LNCaP clone FGC (cell line): ENCODE results near the gene VPS26A.
"Not testable (repeated sequence)": the region's sequence is repeated elsewhere in the genome, so short reads cannot be mapped to it uniquely, and the experiment has no call there.

ENCODE experiments used
- DNase-seq: peaks from one replicate; pipeline ENCODE4 v3.0.0-alpha.2; 2011; ENCODE audit warnings: low read depth
- H3K4me3 ChIP-seq: 2 replicates; pipeline ENCODE4 v1.5.1; 2011; ENCODE audit warnings: mild to moderate bottlenecking, low read depth, low read length, control low read depth
- CTCF ChIP-seq: IDR thresholded peaks from 2 replicates; pipeline ENCODE4 v1.5.1; 2012; ENCODE audit warnings: mild to moderate bottlenecking; ENCODE audit not compliant: control insufficient read depth, insufficient read depth; ENCODE audit errors: extremely low read depth

Gene VPS26A

GRCh38 chr10:69124563-69125268 is 738 bp downstream of the VPS26A start:
- DNase-seq, result peak; percentile 13
- TF ChIP-seq CTCF, result no peak
- peak overlapping the region; percentile 76 for H3K4me3 ChIP-seq

- peak overlapping the region; percentile 76 for H3K4me3 ChIP-seq
- DNase-seq, result no peak
Observed at GRCh38 chr10:69125554-69125953, 1.6 kb downstream of the VPS26A start.

GRCh38 chr10:69130251-69130650 is 6.3 kb downstream of the VPS26A start:
- H3K4me3 ChIP-seq, result no peak overlapping the region
- TF ChIP-seq CTCF, result no peak
- DNase-seq, result no peak

More at GRCh38 chr10:69125554-69125953, 1.6 kb downstream of the VPS26A start:
- TF ChIP-seq CTCF, result no peak

- TF ChIP-seq CTCF, result no peak
- no peak overlapping the region for H3K4me3 ChIP-seq
- DNase-seq, result no peak
Observed at GRCh38 chr10:69139961-69140360, 16.0 kb downstream of the VPS26A start.

DNA sequence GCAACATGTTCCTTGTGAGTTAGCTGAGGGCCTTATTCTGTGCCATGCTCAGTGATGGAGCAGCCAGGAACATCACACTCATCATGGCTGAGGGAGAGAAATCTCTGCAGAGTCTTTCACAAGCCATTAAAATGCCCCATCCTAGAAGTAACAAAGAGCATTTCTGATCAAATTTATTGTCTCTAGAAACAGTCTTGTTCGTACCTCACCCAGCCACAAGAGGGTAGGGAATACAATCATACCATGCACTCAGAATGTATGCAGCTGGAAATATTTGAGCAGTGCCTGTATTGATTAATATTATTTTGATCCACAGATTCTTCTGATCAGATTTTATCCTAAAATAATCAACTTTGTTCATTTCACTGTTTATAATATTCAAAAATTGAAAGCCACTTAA is 17.3 kb downstream of the VPS26A start:
- no peak overlapping the region for H3K4me3 ChIP-seq
- no peak for TF ChIP-seq CTCF
- no peak for DNase-seq

DNA sequence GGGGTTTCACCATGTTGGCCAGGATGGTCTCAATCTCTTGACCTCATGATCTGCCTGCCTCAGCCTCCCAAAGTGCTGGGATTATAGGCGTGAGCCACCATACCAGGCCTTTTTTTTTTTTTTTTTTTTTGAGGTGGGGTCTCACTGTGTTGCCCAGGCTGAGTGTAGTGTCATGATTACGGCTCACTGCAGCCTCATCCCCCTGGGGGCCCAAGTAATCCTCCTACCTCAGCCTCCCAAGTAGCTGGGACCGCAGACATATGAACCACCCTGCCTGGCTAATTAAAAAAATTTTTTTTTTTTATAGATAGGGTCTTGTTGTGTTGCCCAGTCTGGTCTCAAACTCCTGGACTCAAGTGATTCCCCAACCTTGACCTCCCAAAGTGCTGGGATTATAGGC is 18.1 kb downstream of the VPS26A start:
- not testable (repeated sequence) for H3K4me3 ChIP-seq

DNA sequence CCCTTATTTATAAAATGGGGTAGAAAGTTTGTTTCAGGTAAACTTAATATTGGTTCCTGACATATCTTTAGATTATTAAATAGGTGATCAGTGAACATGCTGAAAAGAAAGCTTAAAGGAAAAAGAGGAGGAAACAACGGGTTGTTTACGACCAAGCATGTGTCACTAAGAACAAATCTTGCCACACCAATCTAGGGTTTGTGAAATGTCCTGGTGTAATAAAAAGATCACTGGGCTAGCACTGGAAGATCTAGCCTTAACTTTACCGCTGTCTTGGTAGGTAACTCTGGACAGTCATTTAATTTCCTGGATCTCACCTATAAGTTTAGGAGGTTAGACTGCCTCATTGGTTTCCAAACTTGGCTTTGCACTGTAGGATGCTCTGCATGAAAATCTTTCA is 19.0 kb downstream of the VPS26A start:
- TF ChIP-seq CTCF, result no peak
- no peak for DNase-seq
- H3K4me3 ChIP-seq, result no peak overlapping the region

More for the DNA sequence above, 18.1 kb downstream of the VPS26A start:
- DNase-seq, result not testable (repeated sequence)
